Stimulated activated CD8-positive, alpha-beta memory T cell treated with anti-CD3 and anti-CD28 coated beads, Interleukin-4, amount 100 ng/mL, for 1 hour (primary cell): ENCODE data around the gene MPEG1.
A peak's percentile ranks its signal among the peaks of the same experiment; 100 is the strongest.

ENCODE experiments used
- DNase-seq, 2 donors: peaks; one replicate each; pipeline ENCODE4 v3.0.0-alpha.2; 2020; ENCODE audit warnings: low read depth in 2 of 2, low spot score in 1 of 2

MPEG1 gene

GRCh38 chr11:59188954-59189353 is 23.8 kb downstream of the MPEG1 start:
- no peak for DNase-seq

- DNase-seq: no peak
Measured at GRCh38 chr11:59187587-59187986, 25.1 kb downstream of the MPEG1 start.

GRCh38 chr11:59187035-59187434 is 25.7 kb downstream of the MPEG1 start:
- no peak for DNase-seq

DNA sequence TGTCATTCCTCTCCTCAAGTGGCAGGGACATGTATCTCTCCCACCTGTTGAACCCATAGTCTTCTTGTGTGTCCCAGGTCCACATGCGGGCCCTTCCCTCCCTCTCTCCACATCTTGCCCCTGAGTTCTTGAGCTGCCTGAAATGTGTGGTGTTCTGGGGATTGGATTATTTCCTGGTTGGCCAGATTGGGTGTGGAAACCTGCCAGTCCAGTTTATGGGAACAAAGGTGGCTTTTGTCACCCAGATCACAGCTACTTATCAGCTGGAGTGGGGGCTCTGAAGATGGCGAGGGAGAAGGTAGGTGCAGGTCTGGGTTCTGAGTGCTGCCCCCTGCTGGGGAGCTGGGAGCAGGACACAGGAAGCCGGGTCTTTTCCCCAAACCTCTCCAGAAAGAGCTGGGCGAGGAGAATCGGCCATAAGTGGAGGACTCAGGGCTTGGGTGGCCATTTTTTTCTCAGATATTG is 26.6 kb downstream of the MPEG1 start:
- peak in 1 of 2 donors; percentile 3 for DNase-seq

DNA sequence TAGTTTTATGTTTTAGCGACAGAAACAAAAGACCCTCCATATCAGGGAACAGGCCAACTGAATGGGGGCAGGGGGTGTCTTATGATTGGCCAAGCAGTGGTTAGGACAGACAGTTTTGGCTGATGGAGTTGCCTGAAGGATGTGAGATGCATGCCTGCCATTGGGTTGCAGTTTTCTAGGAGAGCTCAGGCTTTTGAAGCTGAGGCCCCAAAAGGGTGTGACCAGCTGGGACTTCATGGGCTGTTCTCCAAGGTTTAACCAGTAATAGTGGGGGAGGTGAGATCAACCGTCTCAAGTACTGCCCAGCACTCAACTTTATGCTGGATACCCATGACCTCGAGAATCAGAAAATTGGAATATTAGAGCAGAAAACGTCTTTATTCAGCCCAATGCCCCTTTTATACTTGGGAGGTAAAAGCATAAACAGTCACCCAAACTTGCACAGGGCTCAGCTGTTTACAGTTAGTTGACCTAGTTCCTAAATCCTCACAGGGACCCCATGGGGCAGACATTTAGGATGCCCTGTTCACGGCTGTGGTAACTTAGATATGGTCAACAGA is 27.3 kb downstream of the MPEG1 start:
- no peak for DNase-seq

DNA sequence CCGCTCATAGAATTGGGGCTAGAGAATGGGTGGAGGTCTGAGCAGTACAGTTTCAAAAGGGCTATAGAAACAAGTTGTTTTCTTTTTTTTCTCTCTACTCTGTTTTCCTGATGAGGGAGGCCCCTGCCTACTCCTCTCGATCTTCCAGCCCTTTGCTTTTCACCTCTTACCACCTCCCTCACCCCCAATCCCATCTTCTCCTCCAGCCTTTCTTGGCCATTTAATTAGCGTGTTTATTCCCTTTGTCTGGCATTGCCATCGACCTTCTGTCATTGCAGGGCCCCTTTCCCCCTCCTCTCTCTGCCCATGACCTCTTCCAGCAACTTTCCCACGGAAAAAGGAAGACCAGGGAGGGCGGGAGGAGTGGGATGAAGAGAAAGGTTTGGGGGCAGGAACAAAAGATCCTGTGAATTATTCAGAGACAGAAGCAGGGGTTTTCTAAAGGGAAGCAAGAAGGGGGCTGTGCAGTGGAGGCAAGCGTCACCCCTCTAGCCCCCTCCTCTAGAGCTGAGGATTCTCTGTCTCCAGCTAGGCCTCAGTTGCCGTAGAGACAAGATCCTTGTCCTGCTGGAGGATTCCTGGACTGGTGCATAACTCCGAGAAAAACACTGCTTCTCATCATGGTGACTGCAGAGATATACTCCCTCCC is 27.9 kb downstream of the MPEG1 start:
- no peak for DNase-seq

GRCh38 chr11:59183771-59184170 is 29.0 kb downstream of the MPEG1 start:
- no peak for DNase-seq

DNA sequence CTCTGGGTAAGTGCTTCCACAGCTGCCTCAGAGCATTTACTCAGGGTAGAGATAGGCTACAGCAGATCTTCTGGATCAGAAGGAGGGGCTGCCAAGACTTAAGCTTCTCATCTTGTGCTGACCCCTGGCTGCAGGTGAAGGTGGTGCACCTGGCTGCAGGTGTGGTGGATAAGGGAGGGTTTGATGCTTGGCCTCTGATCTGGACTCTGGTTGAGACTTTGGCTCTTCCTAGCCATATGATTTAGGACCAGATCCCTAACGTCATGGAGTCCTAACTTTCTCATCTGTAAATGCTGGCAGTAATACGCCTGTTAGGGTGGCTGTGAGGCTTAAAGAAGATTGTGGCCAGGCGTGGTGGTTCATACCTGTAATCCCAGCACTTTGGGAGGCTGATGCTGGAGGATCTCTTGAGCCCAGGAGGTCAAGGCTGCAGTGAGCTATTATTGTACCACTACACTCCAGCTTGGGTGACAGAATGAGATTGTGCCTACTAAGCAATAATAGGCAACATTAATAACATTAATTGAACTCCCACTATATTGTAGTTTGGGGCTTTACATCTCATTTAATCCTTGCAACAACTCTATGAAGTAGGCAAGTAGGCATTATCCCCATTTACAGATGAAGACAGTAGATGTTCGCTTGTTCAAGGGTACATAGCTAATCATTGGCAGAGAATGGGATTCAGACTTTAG is 30.1 kb downstream of the MPEG1 start:
- DNase-seq: no peak

GRCh38 chr11:59181746-59182456 is 30.8 kb downstream of the MPEG1 start:
- no peak for DNase-seq

- DNase-seq: no peak
Measured at GRCh38 chr11:59180907-59181306, 31.8 kb downstream of the MPEG1 start.

- DNase-seq: no peak
Measured at GRCh38 chr11:59180168-59180776, 32.5 kb downstream of the MPEG1 start.

DNA sequence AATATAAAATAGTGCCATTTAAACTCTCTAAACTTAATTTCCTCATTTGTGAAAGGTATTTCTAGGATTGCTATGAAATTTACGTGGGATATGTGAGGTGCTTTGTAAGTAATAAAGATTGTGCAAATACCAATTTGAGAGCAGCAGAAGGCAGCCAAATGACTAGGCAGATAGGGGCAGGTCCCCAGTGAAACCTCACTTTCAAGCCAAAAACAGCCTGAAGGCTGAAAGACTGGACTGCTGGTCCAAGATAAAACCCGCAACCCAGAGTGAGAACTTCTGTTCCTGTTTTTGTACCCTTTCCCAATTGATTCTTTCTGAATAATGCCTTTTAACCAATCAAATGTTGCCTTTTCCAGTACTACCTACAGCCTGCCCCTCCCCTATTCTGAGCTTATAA is 33.6 kb downstream of the MPEG1 start:
- no peak for DNase-seq

DNA sequence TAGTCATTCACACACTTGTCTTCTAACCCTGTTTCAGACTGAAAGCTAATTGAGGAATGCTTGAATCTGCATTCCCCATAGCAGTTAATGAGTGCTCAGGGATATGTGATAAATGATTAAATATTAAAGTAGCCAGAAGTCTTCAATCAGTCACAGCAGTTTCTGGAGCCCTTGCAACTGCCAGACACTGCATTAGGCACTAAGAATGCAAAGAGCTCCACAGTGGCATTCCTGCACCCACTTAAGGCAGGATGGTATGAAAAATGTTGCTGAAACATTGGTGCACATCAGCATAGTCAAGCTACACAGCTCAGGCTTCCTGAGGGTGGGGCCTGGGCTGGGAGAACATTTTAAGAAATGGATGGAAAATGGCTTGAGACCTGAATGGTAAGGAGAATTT is 34.3 kb downstream of the MPEG1 start:
- no peak for DNase-seq

DNA sequence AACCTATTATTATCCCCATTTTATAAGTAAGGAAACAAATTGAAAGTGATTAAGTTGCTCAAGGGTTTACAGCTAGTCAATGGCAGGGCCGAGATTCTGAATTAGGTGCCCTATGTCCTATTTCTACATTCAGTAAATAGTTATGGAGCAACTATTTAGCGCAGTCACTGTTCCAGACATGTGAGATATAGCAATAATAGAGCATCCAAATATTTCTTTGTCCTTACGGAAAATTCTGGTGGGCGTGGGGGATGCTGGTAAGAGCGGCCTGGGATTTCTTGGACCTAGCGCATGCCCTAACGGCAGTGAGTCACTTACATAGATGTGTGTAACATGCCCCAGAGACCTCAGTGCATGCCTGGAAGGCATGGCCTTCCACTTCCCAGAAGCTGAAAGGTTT is 36.4 kb downstream of the MPEG1 start:
- no peak for DNase-seq

DNA sequence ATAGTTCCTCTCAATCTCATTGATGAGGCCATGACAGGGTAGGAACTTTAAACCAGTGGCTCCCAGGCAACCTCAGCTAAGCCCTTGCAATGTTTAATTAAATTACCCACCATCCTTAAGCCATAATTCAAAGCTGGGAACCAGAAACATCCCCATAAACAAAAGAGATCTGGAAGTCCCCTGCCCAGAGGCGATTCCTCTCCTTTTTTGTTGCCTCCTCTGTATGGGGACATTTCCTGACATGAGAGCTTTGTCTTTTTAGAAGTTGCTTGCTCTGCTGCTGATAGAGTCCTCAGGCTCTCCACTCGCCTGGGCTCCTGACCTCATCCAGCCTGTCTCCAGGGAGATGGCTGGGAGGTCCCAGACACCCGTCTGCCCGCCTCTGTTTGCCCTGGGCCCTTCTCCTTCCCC is 37.6 kb downstream of the MPEG1 start:
- no peak for DNase-seq

DNA sequence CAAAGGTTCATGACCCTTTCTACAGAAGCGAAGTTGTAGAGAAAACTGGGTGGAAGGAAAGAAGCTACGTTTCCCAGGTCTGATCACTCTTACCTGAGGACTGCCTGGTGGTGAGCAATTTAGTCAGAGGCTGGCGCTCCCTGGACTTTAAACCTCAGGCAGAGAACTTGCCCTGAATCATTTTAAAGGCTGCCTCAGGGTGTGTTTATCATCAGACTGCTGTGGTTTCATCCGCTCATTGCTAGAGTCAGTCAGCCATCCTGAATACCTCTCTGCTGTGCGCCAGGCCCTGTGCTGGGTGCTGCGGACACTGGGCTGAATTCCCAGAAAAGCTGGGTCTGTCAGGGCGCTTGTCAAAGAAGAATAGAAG is 38.1 kb downstream of the MPEG1 start:
- no peak for DNase-seq

DNA sequence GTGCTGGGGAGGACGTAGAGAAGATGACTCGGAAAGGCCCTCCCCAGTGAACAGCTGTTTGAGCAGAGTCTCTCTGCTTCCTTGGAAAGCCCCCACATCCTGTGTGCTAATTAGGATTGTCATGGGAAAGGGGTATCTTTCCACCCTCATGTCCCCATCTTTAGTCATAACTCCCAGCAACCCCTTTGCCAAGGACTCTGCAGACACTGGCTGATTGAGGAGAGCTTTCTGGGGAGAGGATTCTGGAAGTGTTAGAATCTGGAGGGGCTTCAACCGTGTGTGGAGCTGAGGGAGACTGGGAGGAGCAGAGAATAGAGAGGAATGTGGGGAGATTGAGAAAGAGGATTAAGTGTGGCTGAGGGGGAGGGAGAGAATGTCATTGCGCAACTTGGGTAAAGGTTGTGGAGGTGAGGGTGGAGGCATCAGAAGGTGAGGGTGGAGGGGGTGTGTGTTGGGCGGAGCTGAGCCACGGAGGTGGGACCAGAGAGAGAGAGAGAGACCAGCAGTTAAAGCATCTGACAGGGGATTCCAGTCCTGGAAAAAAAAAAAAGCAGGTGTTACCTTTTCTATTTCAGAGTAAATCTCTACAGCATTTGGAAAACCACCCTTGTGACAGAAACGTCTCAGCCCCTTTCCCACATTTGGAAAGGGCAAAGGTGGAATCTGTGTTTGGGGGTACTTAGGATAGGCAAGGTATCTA is 38.6 kb downstream of the MPEG1 start:
- no peak for DNase-seq

GRCh38 chr11:59173080-59173963 is 39.4 kb downstream of the MPEG1 start:
- no peak for DNase-seq

DNA sequence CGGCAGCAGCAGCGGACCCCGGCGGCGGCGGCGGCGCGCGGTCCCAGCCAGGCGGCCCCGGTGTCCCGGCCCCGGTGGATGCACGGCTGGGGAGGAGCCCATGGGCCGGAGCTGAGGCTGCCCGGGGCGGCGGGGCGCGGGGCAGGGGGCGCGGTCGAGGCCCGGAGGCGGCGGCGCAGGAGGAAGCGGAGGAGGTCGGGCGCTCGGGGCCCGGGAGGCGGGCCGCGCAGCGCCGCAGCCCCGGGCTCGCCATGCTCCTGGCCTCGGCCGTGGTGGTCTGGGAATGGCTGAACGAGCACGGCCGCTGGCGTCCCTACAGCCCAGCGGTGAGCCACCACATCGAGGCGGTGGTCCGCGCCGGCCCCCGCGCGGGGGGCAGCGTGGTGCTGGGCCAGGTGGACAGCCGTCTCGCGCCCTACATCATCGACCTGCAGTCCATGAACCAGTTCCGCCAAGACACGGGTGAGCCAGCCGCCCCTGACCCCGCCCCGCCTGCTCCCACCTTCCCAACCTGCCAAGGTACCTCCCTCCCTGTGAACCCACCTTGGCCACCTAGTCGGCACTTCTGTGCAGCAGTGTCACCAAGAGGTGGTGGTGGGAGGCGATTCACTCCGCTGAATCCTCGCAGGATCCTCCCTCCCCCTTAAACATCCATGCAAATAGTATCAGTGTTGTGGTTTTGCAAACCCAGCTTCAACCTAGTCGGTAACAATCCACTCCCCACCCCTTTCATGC is 40.2 kb downstream of the MPEG1 start:
- DNase-seq: no peak
